GM19455 (cell line): Measurements from ENCODE around the gene KRT86.
"Not testable (repeated sequence)": the region's sequence is repeated elsewhere in the genome, so short reads cannot be mapped to it uniquely, and the experiment has no call there.

Experiments used
- ATAC-seq: cut with Tn5 transposase; IDR thresholded peaks from one replicate; pipeline ENCODE4 v1.9.1; 2021; ENCODE audit not compliant: unreplicated experiment

The KRT86 gene

GRCh38 chr12:52290483-52291134, 16.2 kb downstream of the KRT86 start:
- ATAC-seq = not testable (repeated sequence)

GRCh38 chr12:52291267-52291935, 17.0 kb downstream of the KRT86 start, which contains the start of gene KRT81:
TSS of gene KRT81 (minus strand) at chr12:52291534. CDS start at chr12:52291465, 69 bp downstream.
- no peak for ATAC-seq

- ATAC-seq = no peak
Observed at GRCh38 chr12:52293926-52294325, 19.5 kb downstream of the KRT86 start.

- ATAC-seq = no peak
Observed at GRCh38 chr12:52294803-52295202, 20.4 kb downstream of the KRT86 start.

GRCh38 chr12:52295663-52296062, 21.2 kb downstream of the KRT86 start:
- no peak for ATAC-seq

- ATAC-seq = no peak
Observed at GRCh38 chr12:52296572-52297215, 22.2 kb downstream of the KRT86 start.

- ATAC-seq = no peak
Observed at GRCh38 chr12:52298677-52299190, 24.3 kb downstream of the KRT86 start.

- no peak for ATAC-seq
Observed at GRCh38 chr12:52300796-52301691, 26.6 kb downstream of the KRT86 start.

GRCh38 chr12:52301721-52302120, 27.3 kb downstream of the KRT86 start:
- not testable (repeated sequence) for ATAC-seq

- ATAC-seq = not testable (repeated sequence)
Observed at GRCh38 chr12:52302242-52302914, 27.9 kb downstream of the KRT86 start.

- ATAC-seq = peak; percentile 64
Observed at GRCh38 chr12:52304941-52305411, 30.5 kb downstream of the KRT86 start.

GRCh38 chr12:52305921-52306705, 31.7 kb downstream of the KRT86 start:
- no peak for ATAC-seq

- ATAC-seq = no peak
Observed at GRCh38 chr12:52306731-52307130, 32.3 kb downstream of the KRT86 start.

- ATAC-seq = no peak
Observed at GRCh38 chr12:52307836-52308805, 33.7 kb downstream of the KRT86 start.

GRCh38 chr12:52308806-52309425, 34.5 kb downstream of the KRT86 start:
- ATAC-seq = no peak

GRCh38 chr12:52310622-52311284, 36.3 kb downstream of the KRT86 start:
- ATAC-seq = no peak

- no peak for ATAC-seq
Observed at GRCh38 chr12:52311285-52311648, 36.8 kb downstream of the KRT86 start.
